Aorta (tissue), 5 donors: ENCODE data around the gene APOA1. TPM values are rescaled to one million over a fixed set of nuclear protein-coding genes. Genes with fewer than 3 reads are reported as not detected.

ENCODE experiments used
- ATAC-seq: fragments of 200-7000 bp; cut with Tn5 transposase; one replicate; pipeline ENCODE4 v1.9.1; 2022; ENCODE audit warnings: moderate library complexity; ENCODE audit not compliant: low FRiP score
- DNase-seq, 2 donors: peaks; one replicate each; pipeline ENCODE4 v3.0.0-alpha.2; 2020
- H3K27ac ChIP-seq, 2 donors: one replicate each; pipeline ENCODE4 v1.5.1; 2013; ENCODE audit warnings: low read length in 2 of 2, mild to moderate bottlenecking in 2 of 2, moderate library complexity in 2 of 2, control low read depth in 1 of 2, inconsistent platforms in 1 of 2, low read depth in 1 of 2
- H3K27me3 ChIP-seq, 2 donors: one replicate each; pipeline ENCODE4 v1.6.1; 2013; ENCODE audit warnings: control low read depth in 1 of 2, low read length in 1 of 2, mild to moderate bottlenecking in 1 of 2, moderate library complexity in 1 of 2; ENCODE audit not compliant: insufficient read depth in 2 of 2, control insufficient read depth in 1 of 2
- H3K36me3 ChIP-seq, 2 donors: one replicate each; pipeline ENCODE4 v1.6.1; 2013; ENCODE audit warnings: control low read depth in 1 of 2, low read length in 1 of 2, mild to moderate bottlenecking in 1 of 2; ENCODE audit not compliant: insufficient read depth in 2 of 2, control insufficient read depth in 1 of 2
- H3K4me1 ChIP-seq, 2 donors: one replicate each; pipeline ENCODE4 v1.6.1; 2013; ENCODE audit warnings: low read length in 2 of 2, control low read depth in 1 of 2, mild to moderate bottlenecking in 1 of 2, moderate library complexity in 1 of 2; ENCODE audit not compliant: insufficient read depth in 2 of 2, control insufficient read depth in 1 of 2
- H3K4me3 ChIP-seq, 2 donors: one replicate each; pipeline ENCODE4 v1.5.1; 2013; ENCODE audit warnings: low read length in 2 of 2, control low read depth in 1 of 2, mild to moderate bottlenecking in 1 of 2
- H3K9me3 ChIP-seq: one replicate; pipeline ENCODE4 v1.6.1; 2013; ENCODE audit warnings: mild to moderate bottlenecking, low read length; ENCODE audit not compliant: control insufficient read depth
- WGBS, 2 donors: extraction: QIAGEN DNeasy Blood & Tissue Kit; methylation state at CpG; one replicate each; pipeline ENCODE4 v1.1.7; 2013; 5-methylcytosine and 5-hydroxymethylcytosine counted together
- intact Hi-C, 2 donors: fragments of 100-400 bp; cut with DNase I; formaldehyde crosslinking; loops; one replicate each; pipeline versions ENCODE4 v1.14.2 to v1.15.0; 2022
- polyA plus RNA-seq, 2 donors: library from polyadenylated mRNA; stranded (reverse); fragments of 200-250 nt; gene quantifications; one replicate each; pipeline ENCODE4 v1.2.3, GENCODE V29; 2013
- total RNA-seq, 2 donors: library from RNA; stranded (reverse); fragmentation: NEBNext Ultra II Directional; extraction: Animal tissue kit (Norgen Biotek cat#: 25700); gene quantifications; one replicate each; pipeline ENCODE4 v1.2.1, GENCODE V29; 2021
- donor health status: healthy with polysubstance abuse.
- donor health status: Bipolar disorder and iron deficiency.
- donor health status: DM: no; HTN: no; CAD: no.
- donor health status: DM: no; HTN: no; CAD: no.
- donor health status: DM: yes; HTN: yes; CAD: no.

The APOA1 gene
- total and polyA plus RNA-seq, 4 donors: 1.2 to 416 TPM; not detected in 2

GRCh38 chr11:116842117-116842516 is 4.7 kb upstream of the APOA1 start:
- Histone ChIP-seq H3K9me3 (no peaks in the 10 kb centered on the region), H3K4me3 (no peak overlapping the region), H3K4me1 (no peaks in the 10 kb centered on the region), H3K27ac (no peak overlapping the region), H3K36me3 (peaks cover 0 to 9% of the 10 kb centered on the region in 2 donors), H3K27me3 (no peaks in the 10 kb centered on the region)
- intact Hi-C loops: no loop called here
- no peak for DNase-seq
- WGBS, 2 donors: 97 to 100% methylated on average over 4 of the region's 4 CpGs
- no peak for ATAC-seq

- WGBS, 2 donors: 70 to 74% methylated on average over 9 of the region's 9 CpGs
Measured at GRCh38 chr11:116840746-116841296, 3.4 kb upstream of the APOA1 start.

GRCh38 chr11:116840224-116840745 is 2.9 kb upstream of the APOA1 start:
- Histone ChIP-seq H3K9me3 (no peaks in the 10 kb centered on the region), H3K36me3 (peaks cover 0 to 4% of the 10 kb centered on the region in 2 donors), H3K27ac (no peak overlapping the region), H3K4me3 (no peak overlapping the region), H3K4me1 (no peaks in the 10 kb centered on the region), H3K27me3 (no peaks in the 10 kb centered on the region)
- WGBS, 2 donors: 42 to 68% methylated on average over 6 of the region's 6 CpGs
- no peak for ATAC-seq
- intact Hi-C loops: no loop called here
- DNase-seq: peak in 1 of 2 donors; percentile 53

More at GRCh38 chr11:116840746-116841296, 3.4 kb upstream of the APOA1 start:
- DNase-seq (peak in 1 of 2 donors; percentile 53), ATAC-seq (no peak)
- no peaks in the 10 kb centered on the region for H3K4me1 ChIP-seq
- intact Hi-C loops: no loop called here
- H3K9me3 ChIP-seq: no peaks in the 10 kb centered on the region
- no peaks in the 10 kb centered on the region for H3K27me3 ChIP-seq
- no peak overlapping the region for H3K4me3 ChIP-seq
- no peak overlapping the region for H3K27ac ChIP-seq
- H3K36me3 ChIP-seq: peaks cover 0 to 4% of the 10 kb centered on the region in 2 donors

- H3K4me1 ChIP-seq: no peaks in the 10 kb centered on the region
- H3K9me3 ChIP-seq: no peaks in the 10 kb centered on the region
- H3K36me3 ChIP-seq: peaks cover 0 to 3% of the 10 kb centered on the region in 2 donors
- no peak for DNase-seq
- no peak overlapping the region for H3K4me3 ChIP-seq
- 94 to 95% methylated on average over 6 of the region's 6 CpGs for WGBS, 2 donors
- no peak overlapping the region for H3K27ac ChIP-seq
- intact Hi-C loops: loop anchor here in 1 of 2 donors (5.0 kb wide), 1 partner anchor 51 kb away; the partner anchor contains the start of gene ZPR1
- no peaks in the 10 kb centered on the region for H3K27me3 ChIP-seq
- no peak for ATAC-seq
Measured at GRCh38 chr11:116838321-116839084, 1.1 kb upstream of the APOA1 start.

- Histone ChIP-seq H3K4me1 (no peaks in the 10 kb centered on the region), H3K9me3 (no peaks in the 10 kb centered on the region), H3K27me3 (no peaks in the 10 kb centered on the region), H3K4me3 (no peak overlapping the region), H3K36me3 (no peaks in the 10 kb centered on the region), H3K27ac (no peak overlapping the region)
- 86 to 93% methylated on average over 7 of the region's 7 CpGs for WGBS, 2 donors
- ATAC-seq: no peak
- no peak for DNase-seq
- intact Hi-C loops: loop anchor here (2.0 to 5.0 kb wide), 2 partner anchors 46 to 49 kb away; partner anchors contain the start of genes APOA5 (in 1 of the 2) and ZPR1 (in 1 of the 2)
Measured at GRCh38 chr11:116836632-116836991, 810 bp downstream of the APOA1 start.

- Histone ChIP-seq H3K9me3 (no peaks in the 10 kb centered on the region), H3K27ac (peak overlapping the region in 1 of 2 donors; percentile 10), H3K36me3 (no peaks in the 10 kb centered on the region), H3K27me3 (no peaks in the 10 kb centered on the region), H3K4me1 (no peaks in the 10 kb centered on the region), H3K4me3 (no peak overlapping the region)
- intact Hi-C loops: loop anchor here (2.0 to 5.0 kb wide), 2 partner anchors 45 to 49 kb away; partner anchors contain the start of genes APOA5 (in 1 of the 2) and ZPR1 (in 1 of the 2)
- 15% methylated on average over 55 to 57 of the region's 57 CpGs for WGBS, 2 donors
- DNase-seq (peak; percentile 91 to 95), ATAC-seq (peak; percentile 93)
Measured at GRCh38 chr11:116835791-116836631, 1.4 kb downstream of the APOA1 start.

GRCh38 chr11:116835042-116835772 is 2.2 kb downstream of the APOA1 start:
- Histone ChIP-seq H3K36me3 (no peaks in the 10 kb centered on the region), H3K27me3 (no peaks in the 10 kb centered on the region), H3K4me1 (no peaks in the 10 kb centered on the region), H3K27ac (peak overlapping the region; percentile 10 to 70), H3K9me3 (no peaks in the 10 kb centered on the region), H3K4me3 (no peak overlapping the region)
- intact Hi-C loops: loop anchor here in 1 of 2 donors (5.0 kb wide), 1 partner anchor 48 kb away; the partner anchor contains the start of gene ZPR1
- WGBS, 2 donors: 51 to 52% methylated on average over 28 of the region's 28 CpGs
- no peak for ATAC-seq
- peak in 1 of 2 donors; percentile 75 for DNase-seq
